ENCODE data around the gene OLFM3.

DNA sequence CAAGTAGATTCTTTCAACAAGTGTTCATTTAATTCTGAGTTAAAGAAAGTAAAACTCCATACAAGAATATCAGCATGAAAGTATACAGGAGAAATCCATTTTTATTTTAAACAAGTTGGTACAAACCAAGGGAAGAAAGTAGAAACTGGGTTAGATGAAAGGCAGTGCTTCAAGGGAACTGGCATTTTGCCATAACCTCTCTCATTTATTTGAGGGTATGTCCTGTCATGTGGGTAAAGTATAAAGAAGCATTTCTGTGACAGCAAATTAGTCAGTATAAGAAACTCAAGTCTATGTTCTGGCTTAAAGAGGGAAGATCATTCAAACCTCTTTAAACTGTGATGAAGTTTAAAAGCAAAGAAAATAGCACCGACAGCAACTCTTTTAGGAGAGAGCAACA, 32.0 kb downstream of the OLFM3 start:
- TF ChIP-seq, protein P1, sequence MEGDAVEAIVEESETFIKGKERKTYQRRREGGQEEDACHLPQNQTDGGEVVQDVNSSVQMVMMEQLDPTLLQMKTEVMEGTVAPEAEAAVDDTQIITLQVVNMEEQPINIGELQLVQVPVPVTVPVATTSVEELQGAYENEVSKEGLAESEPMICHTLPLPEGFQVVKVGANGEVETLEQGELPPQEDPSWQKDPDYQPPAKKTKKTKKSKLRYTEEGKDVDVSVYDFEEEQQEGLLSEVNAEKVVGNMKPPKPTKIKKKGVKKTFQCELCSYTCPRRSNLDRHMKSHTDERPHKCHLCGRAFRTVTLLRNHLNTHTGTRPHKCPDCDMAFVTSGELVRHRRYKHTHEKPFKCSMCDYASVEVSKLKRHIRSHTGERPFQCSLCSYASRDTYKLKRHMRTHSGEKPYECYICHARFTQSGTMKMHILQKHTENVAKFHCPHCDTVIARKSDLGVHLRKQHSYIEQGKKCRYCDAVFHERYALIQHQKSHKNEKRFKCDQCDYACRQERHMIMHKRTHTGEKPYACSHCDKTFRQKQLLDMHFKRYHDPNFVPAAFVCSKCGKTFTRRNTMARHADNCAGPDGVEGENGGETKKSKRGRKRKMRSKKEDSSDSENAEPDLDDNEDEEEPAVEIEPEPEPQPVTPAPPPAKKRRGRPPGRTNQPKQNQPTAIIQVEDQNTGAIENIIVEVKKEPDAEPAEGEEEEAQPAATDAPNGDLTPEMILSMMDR (IDR thresholded peaks at IDR 0.05), result no peak
- TF ChIP-seq POLR2A (IDR thresholded peaks at IDR 0.05) (no peak), POLR2AphosphoS5 (IDR thresholded peaks at IDR 0.05; ENCODE audit: insufficient read depth in 1 of 2, low read depth in 1 of 2) (no peak)
